ENCODE data around the gene SNRPA.
A peak's percentile ranks its signal among the peaks of the same experiment; 100 is the strongest.
"Not testable (repeated sequence)": the region's sequence is repeated elsewhere in the genome, so short reads cannot be mapped to it uniquely, and the experiment has no call there.

Gene SNRPA

DNA sequence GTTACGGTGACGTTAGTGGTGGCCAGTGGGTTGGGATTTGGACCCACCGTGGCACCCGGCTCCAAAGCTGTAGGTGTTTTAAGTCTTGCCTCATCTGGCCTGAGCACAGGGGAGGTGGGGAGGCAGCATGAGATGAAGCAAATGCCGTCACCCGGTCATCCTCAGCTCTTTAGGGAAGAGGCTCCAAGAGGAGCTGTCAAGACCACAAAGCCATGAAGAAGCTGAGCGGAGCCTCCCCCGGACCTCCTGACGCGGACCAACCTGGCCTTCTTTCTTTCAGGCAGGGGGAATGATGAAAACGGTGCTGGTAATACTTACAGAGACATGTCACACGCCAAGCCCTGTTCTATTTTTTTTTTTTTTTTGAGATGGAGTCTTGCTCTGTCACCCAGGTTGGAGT, 8.1 kb upstream of the SNRPA start:
- no peak for DNase-seq (ENCODE audit: low read depth)
- H3K4me3 ChIP-seq (ENCODE audit: low read depth, low read length) = no peak overlapping the region

DNA sequence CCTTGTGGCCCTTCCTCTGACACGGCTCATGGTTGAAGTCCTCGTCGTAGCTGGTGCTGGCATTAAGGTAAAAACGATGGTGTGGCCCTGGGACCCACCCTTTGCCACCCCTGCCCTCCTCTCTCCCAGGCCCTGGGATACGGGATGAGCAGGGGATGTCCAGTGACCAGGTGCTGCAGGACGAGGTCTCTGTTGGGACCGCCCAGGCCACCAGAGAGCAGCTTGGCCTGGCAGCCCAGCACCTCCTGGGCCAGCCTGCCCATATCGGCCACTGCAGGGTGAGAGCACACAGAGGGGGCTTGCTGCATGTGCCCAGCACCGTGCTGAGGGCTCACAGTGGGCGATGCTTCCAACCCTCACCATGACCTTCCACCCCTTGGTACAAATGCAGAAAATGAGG, 7.1 kb upstream of the SNRPA start:
- no peak for DNase-seq (ENCODE audit: low read depth)
- H3K4me3 ChIP-seq (ENCODE audit: low read depth, low read length) = no peak overlapping the region

DNA sequence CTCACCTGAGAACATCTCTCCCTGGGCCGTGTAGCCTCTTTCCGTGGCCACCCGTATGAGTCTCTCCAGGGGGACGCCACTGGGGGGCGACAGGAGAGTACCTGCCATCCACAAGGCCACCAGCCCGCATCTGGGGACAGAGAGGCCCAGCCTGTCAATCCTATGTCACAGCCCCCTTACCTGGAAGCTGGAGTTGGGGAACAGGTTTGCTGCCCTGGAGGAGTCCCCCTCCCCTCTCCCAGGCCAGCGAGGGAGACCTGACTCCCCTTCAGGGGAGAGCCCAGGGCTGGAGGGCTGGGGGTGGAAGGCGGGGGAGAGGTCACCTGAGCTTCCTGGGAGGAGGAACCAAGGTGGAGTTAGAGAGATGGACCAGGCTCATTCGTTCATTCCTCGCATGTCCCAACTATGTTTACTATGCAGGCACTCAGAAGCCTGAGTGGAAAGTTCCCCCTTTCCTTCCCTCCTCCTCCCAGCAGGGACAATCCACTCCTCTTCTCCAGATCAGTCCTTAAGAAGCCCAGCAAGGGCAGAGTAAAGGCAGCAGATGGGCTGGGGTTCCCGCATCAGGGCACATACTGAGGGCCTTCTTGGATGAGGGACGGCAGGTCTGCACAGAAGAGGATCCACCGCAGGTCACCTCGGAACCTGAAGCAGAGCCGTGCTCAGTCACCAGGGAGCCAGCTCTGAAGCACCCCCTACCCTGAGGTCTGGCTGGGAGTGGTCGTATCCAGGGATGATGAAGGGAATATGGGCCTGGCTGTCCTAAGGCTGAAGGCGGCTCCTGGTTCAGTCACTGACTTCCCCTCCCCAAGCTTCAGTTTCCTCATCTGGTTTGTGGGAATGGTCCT, 6.2 kb upstream of the SNRPA start:
- no peak overlapping the region for H3K4me3 ChIP-seq (ENCODE audit: low read depth, low read length)
- no peak for DNase-seq (ENCODE audit: low read depth)

DNA sequence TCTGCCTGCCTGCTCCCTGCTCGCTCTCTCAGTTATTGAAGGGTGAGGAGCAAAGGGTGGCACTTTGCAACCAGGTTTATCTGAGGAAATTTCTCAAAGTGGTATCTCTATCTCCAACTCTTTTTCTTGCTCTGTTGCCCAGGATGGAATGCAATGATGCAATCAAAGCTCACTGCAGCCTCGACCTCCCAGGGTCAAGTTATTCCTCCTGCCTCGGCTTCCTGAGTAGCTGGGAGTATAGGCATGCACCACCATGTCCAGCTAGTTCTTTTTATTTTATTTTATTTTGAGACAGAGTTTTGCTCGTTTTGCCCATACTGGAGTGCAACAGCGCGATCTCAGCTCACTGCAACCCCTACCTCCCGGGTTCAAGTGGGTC, 5.6 kb upstream of the SNRPA start:
- no peak overlapping the region for H3K4me3 ChIP-seq (ENCODE audit: low read depth, low read length)
- DNase-seq (ENCODE audit: low read depth) = no peak

DNA sequence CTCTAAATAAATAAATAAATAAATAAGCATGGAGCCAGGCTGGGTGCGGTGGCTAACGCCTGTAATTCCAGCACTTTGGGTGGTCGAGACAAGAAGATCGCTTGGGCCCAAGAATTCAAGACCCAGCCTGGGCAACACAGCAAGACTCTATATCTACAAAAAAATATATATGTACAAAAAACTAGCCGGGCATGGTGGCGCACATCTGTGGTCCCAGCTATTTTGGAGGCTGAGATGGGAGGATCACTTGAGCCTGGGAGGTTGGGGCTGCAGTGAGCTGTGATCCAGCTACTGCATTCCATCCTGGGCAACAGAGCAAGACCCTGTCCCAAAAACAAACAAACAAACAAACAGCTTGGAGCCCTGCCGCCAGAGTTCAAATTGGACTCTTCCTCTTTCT, 3.5 kb upstream of the SNRPA start:
- no peak overlapping the region for H3K4me3 ChIP-seq (ENCODE audit: low read depth, low read length)
- no peak for DNase-seq (ENCODE audit: low read depth)

DNA sequence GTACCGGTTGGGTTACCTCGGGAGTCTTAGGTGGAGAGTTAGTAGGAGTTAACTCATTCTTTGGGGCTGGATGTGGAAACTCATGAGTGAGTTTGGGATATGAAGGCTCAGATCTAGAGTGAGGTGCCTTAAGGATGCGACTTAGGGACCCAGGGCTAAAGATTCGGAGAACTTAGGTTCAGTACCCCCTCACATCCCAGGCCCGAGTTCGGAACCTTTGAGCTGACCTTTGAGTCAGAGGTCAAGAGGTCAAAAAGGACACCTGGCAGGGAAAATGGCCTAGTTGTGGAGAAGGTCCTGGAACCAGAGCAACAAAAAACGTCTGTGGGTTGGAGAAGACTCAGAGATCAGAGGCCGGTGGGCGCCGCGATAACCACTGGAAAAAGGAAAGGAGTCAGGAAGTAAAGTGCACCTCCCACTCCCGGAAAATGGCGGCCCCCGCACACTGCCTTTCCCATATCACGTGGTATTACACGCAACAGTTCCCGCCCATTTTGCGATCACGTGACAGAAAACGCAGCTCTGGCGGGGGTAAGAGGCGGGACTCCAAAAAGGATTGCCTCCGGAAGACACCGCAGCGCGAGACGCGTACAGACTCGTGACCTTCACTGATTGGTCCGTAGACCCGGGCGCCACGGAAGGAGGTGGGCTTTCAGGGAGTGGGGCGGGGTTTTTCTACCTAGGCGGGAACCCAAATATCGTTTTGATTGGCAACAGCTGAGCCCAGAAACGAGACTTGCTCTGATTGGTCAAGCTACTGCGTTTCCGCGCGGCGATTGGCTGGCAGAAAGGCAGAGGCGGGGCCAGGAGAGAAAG, 737 bp upstream of the SNRPA start, which contains the start of gene ACTMAP:
TSS of gene ACTMAP (minus strand) at position 420 of the 816 bp plus-strand sequence. CDS start 674 bp downstream, outside the sequence.
- DNase-seq (ENCODE audit: low read depth) = peak; percentile 99
- peak within 1 kb of the TSS; percentile 90 for H3K4me3 ChIP-seq (ENCODE audit: low read depth, low read length)

DNA sequence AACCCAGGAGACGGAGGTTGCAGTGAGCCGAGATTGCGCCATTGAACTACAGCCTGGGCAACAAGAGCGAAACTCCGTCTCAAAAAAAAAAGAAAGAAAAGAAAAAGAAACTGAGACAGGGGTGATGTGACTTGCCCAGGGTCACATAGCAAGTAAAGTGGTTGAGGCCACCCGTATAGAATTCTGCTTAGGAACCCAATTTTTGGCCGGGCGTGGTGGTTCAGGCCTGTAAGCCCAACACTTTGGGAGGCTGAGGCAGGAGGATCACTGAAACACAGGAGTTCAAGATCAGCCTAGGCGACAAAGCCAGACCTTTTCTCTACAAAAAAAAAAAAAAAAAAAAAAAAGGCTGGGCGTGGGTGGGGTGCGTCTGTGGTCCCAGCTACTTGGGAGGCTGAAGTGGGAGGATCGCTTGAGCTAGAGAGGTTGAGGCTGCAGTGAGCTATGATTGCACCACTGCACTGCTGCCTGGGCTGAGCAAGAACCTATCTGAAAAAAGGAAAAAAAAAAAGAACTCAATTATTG, 1.3 kb downstream of the SNRPA start:
- no peak for DNase-seq (ENCODE audit: low read depth)

DNA sequence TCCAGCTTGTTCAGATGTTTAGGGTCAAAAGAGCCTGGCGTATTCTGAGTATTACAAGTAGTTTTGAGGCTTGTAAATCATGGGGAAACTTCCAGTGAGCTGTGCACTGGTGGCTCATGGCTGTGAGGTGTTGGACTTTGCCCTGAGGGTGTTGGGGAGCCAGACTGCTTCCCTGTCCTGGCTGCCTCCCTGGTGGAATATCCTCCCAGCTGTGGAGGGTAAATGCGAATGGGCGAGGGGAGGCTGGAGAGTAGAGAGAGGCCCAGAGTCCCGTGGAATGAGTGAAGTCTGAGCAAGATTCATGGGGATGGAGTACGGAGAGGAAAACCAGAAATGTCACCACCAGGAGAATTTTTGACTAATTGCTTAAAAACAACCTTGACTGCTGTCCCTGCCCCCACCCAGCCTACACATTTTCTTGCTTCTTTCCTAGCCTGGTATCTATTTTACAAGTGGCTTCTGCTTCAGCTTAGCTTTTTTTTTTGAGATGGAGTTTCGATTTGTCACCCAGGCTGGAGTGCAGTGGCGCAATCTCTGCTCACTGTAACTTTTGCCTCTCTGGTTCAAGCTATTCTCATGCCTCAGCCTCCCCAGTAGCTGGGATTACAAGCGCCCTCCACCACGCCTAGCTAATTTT, 3.7 kb downstream of the SNRPA start:
- H3K4me3 ChIP-seq (ENCODE audit: low read depth, low read length) = no peak overlapping the region
- no peak for DNase-seq (ENCODE audit: low read depth)

More for the DNA sequence above, 1.3 kb downstream of the SNRPA start:
- peak overlapping the region; percentile 90 for H3K4me3 ChIP-seq (ENCODE audit: low read depth, low read length)

DNA sequence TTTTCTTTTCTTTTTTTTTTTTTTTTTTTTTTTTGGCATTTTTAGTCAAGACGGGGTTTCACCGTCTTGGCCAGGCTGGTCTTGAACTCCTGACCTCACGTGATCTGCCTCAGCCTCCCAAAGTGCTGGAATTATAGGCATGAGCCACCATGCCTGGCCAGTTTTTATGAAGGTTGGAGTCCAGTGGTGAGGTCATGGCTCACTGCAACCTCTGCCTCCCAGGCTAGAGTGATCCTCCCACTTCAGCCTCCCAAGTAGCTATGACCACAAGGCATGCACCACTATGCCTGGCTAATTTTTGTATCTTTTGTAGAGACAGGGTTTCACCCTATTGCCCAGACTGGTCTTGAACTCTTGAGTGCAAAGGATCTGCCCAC, 4.2 kb downstream of the SNRPA start:
- DNase-seq (ENCODE audit: low read depth) = no peak
- H3K4me3 ChIP-seq (ENCODE audit: low read depth, low read length) = no peak overlapping the region

DNA sequence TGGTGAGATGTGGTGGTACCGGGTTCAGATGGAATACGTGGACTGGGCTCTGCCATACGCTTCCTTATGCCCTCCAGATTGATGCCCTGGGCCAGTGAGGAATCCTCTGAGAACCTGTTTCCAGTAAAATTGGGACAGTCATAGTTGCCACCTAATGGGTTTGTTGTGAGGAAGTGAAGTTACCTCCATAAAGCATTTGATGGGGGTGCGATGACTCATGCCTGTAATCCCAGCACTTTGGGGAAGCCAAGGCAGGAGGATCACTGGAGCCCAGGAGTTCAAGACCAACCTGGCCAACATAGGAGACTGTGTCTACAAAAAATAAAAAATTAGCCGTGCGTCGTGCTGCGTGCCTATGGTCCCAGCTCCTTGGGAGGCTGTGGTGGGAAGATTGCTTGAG, 4.8 kb downstream of the SNRPA start:
- no peak for DNase-seq (ENCODE audit: low read depth)
- no peak overlapping the region for H3K4me3 ChIP-seq (ENCODE audit: low read depth, low read length)

DNA sequence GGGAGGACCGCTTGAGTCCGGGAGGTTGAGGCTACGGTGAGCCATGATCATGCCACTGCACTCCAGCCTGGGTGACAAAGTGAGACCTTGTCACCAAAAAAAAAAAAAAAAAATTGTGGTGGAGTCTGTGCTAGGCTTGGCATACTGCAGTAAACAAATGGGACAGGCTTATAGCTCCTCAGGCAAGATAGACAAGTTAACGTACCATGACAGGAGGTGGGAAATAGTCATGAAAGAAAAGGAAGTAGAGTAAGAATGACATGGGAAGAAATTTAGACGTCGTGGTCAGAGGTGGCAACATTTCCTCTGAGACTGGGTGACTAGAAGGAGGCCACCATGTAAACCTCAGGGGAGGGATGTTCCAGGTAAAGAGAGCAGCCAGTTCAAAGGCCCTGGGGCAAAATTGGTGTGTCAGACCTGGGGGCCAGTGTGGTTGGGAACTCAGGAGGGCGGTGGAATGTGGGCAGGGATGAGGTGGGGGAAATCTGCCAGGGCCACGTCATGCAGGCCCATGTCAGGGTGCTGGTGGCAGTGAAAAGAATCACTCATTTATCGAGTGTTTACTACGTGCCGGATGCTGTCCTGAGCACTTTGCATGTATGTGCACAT, 5.6 kb downstream of the SNRPA start:
- H3K4me3 ChIP-seq (ENCODE audit: low read depth, low read length) = no peak overlapping the region
- no peak for DNase-seq (ENCODE audit: low read depth)

DNA sequence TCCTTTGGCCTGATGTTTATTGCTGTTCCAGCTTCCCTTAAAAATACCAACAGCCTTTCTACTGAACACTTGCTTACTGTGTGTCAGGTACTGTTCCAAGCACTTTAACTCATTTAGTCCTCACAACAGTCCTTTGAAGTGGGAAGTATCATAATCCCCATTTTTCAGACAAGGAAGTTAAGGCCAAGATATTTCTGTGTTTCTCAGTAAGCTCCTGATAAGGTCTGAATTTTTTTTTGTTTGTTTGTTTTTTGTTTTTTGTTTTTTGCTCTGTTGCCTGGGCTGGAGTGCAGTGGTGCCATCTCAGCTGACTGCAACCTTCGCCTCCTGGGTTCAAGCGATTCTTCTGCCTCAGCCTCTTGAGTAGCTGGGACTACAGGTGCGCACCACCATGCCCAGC, 7.5 kb downstream of the SNRPA start:
- H3K4me3 ChIP-seq (ENCODE audit: low read depth, low read length) = no peak overlapping the region
- no peak for DNase-seq (ENCODE audit: low read depth)

DNA sequence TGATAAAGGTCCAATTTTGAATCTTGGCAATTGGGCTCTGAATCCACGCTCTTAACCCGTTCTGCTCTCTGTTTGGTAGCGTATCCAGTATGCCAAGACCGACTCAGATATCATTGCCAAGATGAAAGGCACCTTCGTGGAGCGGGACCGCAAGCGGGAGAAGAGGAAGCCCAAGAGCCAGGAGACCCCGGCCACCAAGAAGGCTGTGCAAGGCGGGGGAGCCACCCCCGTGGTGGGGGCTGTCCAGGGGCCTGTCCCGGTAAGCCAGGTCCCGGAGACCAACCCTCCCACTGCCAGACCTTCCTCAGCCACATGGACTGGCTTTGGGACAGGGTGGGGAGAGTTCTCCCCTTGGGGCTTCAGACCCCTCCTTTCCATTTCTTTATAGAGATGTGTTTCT, 8.3 kb downstream of the SNRPA start:
- DNase-seq (ENCODE audit: low read depth) = no peak
- no peak overlapping the region for H3K4me3 ChIP-seq (ENCODE audit: low read depth, low read length)

DNA sequence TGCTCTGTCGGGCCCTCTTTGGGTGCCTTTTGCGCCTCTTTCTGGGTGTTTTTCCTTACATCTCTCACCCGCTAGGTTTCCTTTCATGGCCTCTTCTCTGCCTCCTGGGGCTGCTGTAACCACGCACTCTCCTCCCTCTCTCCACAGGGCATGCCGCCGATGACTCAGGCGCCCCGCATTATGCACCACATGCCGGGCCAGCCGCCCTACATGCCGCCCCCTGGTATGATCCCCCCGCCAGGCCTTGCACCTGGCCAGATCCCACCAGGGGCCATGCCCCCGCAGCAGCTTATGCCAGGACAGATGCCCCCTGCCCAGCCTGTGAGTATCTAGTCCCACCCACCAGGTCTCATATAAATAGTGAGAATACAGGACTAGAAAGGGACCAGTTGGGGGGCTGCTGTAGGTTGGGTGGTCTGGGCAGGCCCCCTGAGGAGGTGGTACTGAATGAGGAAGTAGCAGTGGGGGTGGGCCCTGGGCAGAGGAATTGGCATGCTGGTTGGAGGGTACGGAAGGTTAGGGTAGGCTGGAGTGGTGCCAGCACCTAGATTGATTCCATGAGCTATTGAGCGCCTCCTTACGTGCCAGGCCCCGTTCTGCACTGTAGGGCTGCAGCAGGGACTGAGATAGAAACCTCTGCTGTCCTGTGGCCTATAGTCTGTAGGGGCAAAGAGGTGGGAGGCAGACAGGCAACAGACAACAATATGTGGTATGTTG, 11.9 kb downstream of the SNRPA start:
- DNase-seq (ENCODE audit: low read depth) = no peak
- H3K4me3 ChIP-seq (ENCODE audit: low read depth, low read length) = no peak overlapping the region

DNA sequence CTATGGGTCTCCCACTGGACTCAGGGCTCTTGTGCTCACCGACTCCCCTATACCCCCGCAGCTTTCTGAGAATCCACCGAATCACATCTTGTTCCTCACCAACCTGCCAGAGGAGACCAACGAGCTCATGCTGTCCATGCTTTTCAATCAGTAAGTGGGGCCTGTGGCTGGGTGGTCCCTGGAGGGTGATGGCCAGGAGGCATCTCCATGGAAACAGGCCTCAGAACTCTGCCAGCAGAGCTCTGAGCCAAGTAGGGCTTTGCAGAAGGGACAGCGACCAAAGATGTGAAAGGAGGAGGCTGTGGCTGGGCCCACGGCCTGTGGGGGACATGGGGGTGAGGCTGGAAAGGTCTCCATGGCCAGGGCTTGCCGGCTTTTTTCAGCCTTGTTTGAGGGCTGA, 12.5 kb downstream of the SNRPA start:
- no peak for DNase-seq (ENCODE audit: low read depth)
- no peak overlapping the region for H3K4me3 ChIP-seq (ENCODE audit: low read depth, low read length)

DNA sequence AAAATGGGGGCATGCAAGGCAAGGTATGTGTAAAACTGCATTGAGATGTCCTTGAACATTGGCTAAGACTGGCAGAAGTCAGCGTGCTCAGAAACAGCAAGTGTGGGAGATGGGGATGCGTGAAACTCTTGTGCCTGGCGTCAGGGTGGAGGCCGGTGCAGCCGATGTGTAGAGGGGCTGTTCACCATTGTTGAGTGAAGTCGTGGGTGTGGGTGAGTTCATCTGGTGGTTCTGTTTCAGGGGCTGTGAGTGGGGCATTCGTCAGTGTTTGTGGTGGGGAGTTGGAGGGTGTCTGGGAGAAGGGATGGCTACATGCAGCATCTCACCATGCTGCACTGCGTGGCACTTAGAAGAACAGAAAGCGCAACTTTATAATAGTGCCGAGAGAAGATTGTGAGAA, 13.0 kb downstream of the SNRPA start:
- DNase-seq (ENCODE audit: low read depth) = no peak
- no peak overlapping the region for H3K4me3 ChIP-seq (ENCODE audit: low read depth, low read length)

DNA sequence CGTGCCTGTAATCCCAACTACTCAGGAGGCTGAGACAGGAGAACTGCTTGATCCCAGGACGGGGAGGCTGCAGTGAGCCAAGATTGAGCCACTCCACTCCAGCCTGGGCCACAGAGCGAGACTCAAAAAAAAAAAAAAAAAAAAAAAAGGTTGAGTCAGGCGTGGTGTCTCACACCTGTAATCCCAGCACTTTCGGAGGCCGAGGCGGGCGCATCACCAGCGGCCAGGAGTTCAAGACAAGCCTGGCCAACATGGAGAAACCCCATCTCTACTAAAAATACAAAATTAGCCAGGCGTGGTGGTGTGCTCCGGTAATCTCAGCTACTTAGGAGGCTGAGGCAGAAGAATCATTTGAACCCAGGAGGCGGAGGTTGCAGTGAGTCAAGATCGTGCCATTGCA, 15.4 kb downstream of the SNRPA start:
- H3K4me3 ChIP-seq (ENCODE audit: low read depth, low read length); DNase-seq (ENCODE audit: low read depth): not testable (repeated sequence)

DNA sequence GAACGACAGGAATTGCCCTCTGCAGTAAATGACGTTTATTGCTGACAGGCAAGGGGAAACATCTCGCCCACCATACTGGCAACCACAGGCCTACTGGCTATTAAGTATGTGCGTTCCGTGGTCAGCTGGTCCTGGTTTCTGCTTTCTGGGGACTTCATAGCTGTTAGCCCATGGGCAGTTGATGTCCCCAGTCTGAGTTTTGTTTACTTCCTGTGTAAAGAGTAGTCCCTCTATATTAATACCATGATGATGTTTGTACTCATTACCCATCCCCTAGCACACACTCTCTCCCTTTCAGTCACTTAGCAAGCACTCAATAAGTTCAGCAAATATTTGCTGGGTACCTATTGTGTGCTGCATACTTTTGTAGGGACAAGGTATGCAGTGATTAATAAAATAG, 17.9 kb downstream of the SNRPA start:
- H3K4me3 ChIP-seq (ENCODE audit: low read depth, low read length) = no peak overlapping the region
- no peak for DNase-seq (ENCODE audit: low read depth)
